HG03280 (cell line): ENCODE measurements around the gene RNU11.
"Not testable (repeated sequence)": the region's sequence is repeated elsewhere in the genome, so short reads cannot be mapped to it uniquely, and the experiment has no call there.

Experiments used
- ATAC-seq: cut with Tn5 transposase; IDR thresholded peaks from one replicate; pipeline ENCODE4 v1.9.1; 2021; ENCODE audit warnings: mild to moderate bottlenecking, moderate library complexity; ENCODE audit not compliant: unreplicated experiment

The RNU11 gene

GRCh38 chr1:28648474-28649198 is at the start of gene RNU11:
TSS of gene RNU11 (plus strand) at chr1:28648600.
- ATAC-seq, result peak; percentile 56

DNA sequence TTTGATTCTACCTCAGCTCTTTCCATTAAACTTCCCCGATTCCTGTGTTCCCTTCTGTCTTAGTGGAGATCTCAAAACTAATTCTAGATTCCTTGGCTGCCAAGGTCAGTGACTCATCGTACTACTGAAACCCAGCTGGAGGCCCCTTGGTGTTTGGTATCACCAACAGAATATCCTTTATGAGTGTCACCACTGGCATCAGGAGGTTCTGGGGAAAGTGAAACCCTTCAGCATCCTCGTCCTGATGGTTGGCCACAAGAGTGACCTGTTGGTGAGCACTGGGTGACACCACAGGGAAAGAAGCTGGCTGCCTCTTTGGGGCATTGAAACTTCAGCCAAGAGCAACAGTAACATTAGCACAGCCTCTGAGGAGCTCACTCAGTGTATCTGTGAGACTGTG is 46.7 kb upstream of the RNU11 start:
- no peak for ATAC-seq

DNA sequence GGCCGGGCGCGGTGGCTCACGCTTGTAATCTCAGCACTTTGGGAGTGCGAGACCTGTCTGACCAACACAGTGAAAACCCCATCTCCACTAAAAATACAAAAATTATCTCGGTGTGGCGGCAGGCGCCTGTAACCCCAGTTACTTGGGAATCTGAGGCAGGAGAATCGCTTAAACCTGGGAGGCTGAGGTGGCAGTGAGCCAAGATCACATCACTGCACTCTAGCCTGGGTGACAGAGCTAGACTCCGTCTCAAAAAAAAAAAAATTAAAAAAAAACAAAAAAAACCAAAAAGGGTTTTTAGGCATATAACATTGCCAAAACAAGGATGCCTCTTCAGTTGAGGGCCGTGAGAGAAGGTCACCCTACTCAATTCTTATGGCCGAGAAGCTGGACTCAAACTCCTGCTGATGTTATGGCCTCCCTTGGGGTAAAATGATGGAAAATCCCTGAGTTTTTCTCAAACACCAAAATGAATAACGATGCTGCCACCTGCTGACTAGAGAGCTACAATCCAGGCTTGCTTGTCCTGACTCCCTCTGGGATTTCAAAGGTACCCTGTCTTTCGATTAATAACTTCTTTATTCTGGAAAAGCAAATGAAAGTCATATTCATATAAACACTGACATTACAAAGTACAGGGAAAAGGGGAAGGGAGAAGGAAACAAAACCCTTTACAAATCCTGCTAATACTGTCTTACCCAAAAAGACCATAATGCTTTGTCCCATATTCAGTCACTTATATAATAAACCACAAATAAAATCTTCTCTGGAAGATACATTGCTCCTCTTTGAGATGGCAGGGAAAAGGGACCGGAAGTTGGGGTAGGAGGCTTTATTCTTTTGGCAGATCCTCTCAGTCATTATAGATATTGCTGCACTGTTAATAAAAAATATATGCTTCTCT is 45.6 kb upstream of the RNU11 start:
- ATAC-seq, result no peak

- ATAC-seq, result no peak
Observed at GRCh38 chr1:28604411-28604810, 44.0 kb upstream of the RNU11 start.

GRCh38 chr1:28604962-28605361 is 43.4 kb upstream of the RNU11 start:
- ATAC-seq, result no peak

GRCh38 chr1:28606771-28607170 is 41.6 kb upstream of the RNU11 start:
- no peak for ATAC-seq

DNA sequence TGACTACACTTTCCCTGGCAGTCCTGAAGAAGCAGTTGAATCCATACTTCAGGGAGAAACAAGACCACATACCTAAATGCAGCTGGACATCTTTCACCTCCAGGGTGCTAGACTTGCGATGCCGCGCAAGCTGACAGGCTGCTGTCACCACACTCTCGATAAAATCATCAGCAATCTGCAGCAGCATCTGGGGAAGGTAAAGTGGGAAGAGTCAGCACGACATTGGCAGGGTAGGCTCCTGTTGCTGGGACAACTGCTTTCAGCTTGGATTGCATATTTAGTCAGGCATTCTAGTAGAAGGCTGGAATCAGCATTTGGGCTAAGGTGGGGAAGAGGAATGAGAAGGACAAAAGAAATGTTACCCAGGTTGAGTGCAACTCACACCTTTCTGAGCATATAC is 35.2 kb upstream of the RNU11 start:
- no peak for ATAC-seq

- no peak for ATAC-seq
Observed at GRCh38 chr1:28631713-28632112, 16.7 kb upstream of the RNU11 start.

DNA sequence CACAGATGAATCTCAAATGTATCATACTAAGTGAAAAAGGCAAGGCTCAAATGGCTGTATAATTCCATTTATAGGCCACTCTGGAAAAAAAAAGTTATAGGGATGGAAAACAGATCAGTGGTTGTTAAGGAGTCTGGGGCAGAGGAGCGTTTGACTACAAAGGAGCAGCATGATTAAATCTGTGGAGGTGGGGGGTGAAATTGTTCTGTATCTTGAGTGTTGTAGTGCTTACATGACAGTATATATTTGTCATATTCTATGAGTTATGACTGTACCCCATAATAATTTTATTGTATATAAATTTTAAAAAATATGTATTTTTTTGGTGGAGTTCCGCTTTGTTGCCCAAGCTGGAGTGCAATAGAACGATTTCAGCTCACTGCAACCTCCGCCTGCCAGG is 15.8 kb upstream of the RNU11 start:
- no peak for ATAC-seq

GRCh38 chr1:28640766-28641165 is 7.6 kb upstream of the RNU11 start:
- no peak for ATAC-seq

GRCh38 chr1:28642056-28642846 is 6.1 kb upstream of the RNU11 start:
- ATAC-seq, result no peak

- ATAC-seq, result peak; percentile 87
Observed at GRCh38 chr1:28642847-28643635, 5.4 kb upstream of the RNU11 start, which contains the start of gene TAF12. TSS of gene TAF12 (minus strand) at chr1:28643067. CDS start at chr1:28622081, 20,986 bp downstream.

DNA sequence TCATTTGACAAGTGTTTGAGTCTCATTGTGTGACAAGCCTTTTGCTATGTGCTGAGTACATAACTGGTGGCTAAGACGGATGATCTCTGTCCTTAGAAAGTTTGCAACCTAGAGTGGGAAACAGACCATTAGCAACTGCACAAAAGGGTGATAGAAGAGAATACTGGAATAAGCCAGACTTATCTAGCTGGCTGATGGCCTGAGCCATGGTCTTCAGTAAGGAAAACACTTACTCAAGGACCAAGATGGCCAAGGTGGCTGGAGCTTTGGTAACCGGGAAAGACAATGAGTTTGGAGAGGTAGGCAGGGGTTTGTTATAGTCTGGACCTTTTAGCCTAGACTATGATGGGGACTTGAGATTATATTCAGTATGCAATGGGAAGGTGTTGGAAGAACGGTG is 3.9 kb upstream of the RNU11 start:
- ATAC-seq, result no peak

- ATAC-seq, result not testable (repeated sequence)
Observed at GRCh38 chr1:28645406-28645805, 3.0 kb upstream of the RNU11 start.

- no peak for ATAC-seq
Observed at GRCh38 chr1:28646040-28646439, 2.4 kb upstream of the RNU11 start.

DNA sequence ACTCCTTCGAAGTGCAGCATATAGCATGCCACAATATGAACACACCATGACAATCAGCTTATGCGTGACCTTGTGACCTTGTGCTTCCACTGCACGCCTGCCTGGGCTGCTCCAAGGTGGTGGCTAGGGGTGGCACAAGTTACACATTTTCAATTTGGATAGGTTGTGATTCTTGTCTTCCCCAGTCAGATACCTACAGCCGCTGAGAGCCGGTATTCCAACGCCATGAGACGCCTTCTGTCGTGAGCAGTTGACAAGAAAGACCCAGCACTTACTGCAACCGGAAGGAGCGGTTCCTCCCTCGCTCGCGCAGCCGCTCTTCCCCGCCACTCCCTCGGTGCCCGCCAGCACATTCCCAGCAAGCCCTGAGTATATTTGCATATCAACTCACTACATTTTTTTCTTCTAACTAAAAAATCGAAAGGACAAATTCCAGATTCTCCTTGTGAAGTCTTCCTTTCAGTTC is 359 bp upstream of the RNU11 start:
- peak; percentile 69 for ATAC-seq

DNA sequence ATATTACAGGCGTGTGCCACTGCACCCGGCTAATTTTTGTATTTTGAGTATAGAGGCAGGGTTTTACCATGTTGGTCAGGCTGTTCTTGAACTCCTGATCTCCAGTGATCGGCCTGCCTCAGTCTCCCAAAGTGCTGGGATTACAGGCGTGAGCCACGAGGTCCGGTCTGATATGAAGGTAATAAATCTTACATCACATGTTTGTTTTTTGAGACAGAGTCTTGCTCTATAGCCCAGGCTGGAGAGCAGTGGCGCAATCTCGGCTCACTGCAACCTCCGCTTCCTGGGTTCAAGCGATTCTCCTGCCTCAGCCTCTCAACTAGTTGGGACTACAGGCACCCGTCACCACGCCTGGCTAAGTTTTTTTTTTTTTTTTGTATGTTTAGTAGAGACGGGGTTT is 4.7 kb downstream of the RNU11 start:
- ATAC-seq, result not testable (repeated sequence)

GRCh38 chr1:28653870-28654269 is 5.5 kb downstream of the RNU11 start:
- not testable (repeated sequence) for ATAC-seq

- ATAC-seq, result not testable (repeated sequence)
Observed at GRCh38 chr1:28655448-28656311, 7.3 kb downstream of the RNU11 start.
